HepG2 (cell line): ENCODE data around the gene CCDC57. TPM values are rescaled to one million over a fixed set of nuclear protein-coding genes. Genes with fewer than 3 reads are reported as not detected.
A peak's percentile ranks its signal among the peaks of the same experiment; 100 is the strongest.

Experiments used
- CC2D1A ChIP-seq: sonication (generic); formaldehyde crosslinking; IDR thresholded peaks from 2 replicates; pipeline ENCODE4 v1.8.1; 2023; ENCODE audit warnings: mild to moderate bottlenecking, missing genetic modification reagents
- CENPX ChIP-seq: sonication (generic); formaldehyde crosslinking; IDR thresholded peaks from 2 replicates; pipeline ENCODE4 v1.9.0; 2021; ENCODE audit warnings: mild to moderate bottlenecking, missing genetic modification reagents, moderate library complexity
- ELF1 ChIP-seq: sonication (generic); formaldehyde crosslinking; IDR thresholded peaks from 2 replicates; pipeline ENCODE4 v1.4.0; 2020; ENCODE audit warnings: missing genetic modification reagents
- ETV5 ChIP-seq: IDR thresholded peaks from 2 replicates; pipeline ENCODE4 v1.6.1; 2018; ENCODE audit warnings: missing biosample characterization, missing genetic modification reagents, inconsistent platforms, borderline replicate concordance
- IRX3 ChIP-seq: sonication (generic); formaldehyde crosslinking; IDR thresholded peaks from 2 replicates; pipeline ENCODE4 v1.8.1; 2023; ENCODE audit warnings: mild to moderate bottlenecking, low read depth, missing genetic modification reagents, borderline replicate concordance
- KLF6 ChIP-seq: IDR thresholded peaks from 2 replicates; pipeline ENCODE4 v1.8.0; 2016; ENCODE audit warnings: missing biosample characterization, missing genetic modification reagents
- MED8 ChIP-seq: sonication (generic); formaldehyde crosslinking; IDR thresholded peaks from 2 replicates; pipeline ENCODE4 v1.8.1; 2023; ENCODE audit warnings: mild to moderate bottlenecking, missing genetic modification reagents; ENCODE audit not compliant: insufficient replicate concordance
- MXD4 ChIP-seq: IDR thresholded peaks from 2 replicates; pipeline ENCODE4 v1.6.1; 2016; ENCODE audit warnings: mild to moderate bottlenecking, missing biosample characterization, missing genetic modification reagents
- NFIB ChIP-seq: sonication (generic); formaldehyde crosslinking; IDR thresholded peaks from 2 replicates; pipeline ENCODE4 v1.9.0; 2021; ENCODE audit warnings: missing genetic modification reagents, mild to moderate bottlenecking, borderline replicate concordance
- NFKBIZ ChIP-seq: IDR thresholded peaks from 2 replicates; pipeline ENCODE4 v1.6.1; 2018; ENCODE audit warnings: missing genetic modification reagents, missing compliant biosample characterization
- PHF21A ChIP-seq: sonication (generic); formaldehyde crosslinking; IDR thresholded peaks from 2 replicates; pipeline ENCODE4 v1.5.0; 2020; ENCODE audit warnings: mild to moderate bottlenecking, missing genetic modification reagents
- REXO4 ChIP-seq: sonication (generic); formaldehyde crosslinking; IDR thresholded peaks from 2 replicates; pipeline ENCODE4 v1.8.0; 2022; ENCODE audit warnings: missing genetic modification reagents, mild to moderate bottlenecking, borderline replicate concordance
- RORA ChIP-seq: sonication (generic); formaldehyde crosslinking; IDR thresholded peaks from 2 replicates; pipeline ENCODE4 v1.5.0; 2020; ENCODE audit warnings: mild to moderate bottlenecking, missing genetic modification reagents, moderate library complexity
- SIX4 ChIP-seq: sonication (generic); formaldehyde crosslinking; IDR thresholded peaks from 2 replicates; pipeline ENCODE4 v1.4.0; 2020; ENCODE audit warnings: missing genetic modification reagents
- SMAD9 ChIP-seq: sonication (generic); formaldehyde crosslinking; IDR thresholded peaks from 2 replicates; pipeline ENCODE4 v1.5.1; 2020; ENCODE audit warnings: mild to moderate bottlenecking, missing genetic modification reagents
- SMARCE1 ChIP-seq: fragments of 450-650 bp; IDR thresholded peaks from 2 replicates; pipeline ENCODE4 v1.6.1; 2017; ENCODE audit warnings: borderline replicate concordance
- ZKSCAN1 ChIP-seq: fragments of 150-350 bp; IDR thresholded peaks from 2 replicates; pipeline ENCODE4 v1.6.1; 2014; ENCODE audit warnings: low read length
- ZNF30 ChIP-seq: sonication (generic); formaldehyde crosslinking; IDR thresholded peaks from 2 replicates; pipeline ENCODE4 v1.5.0; 2020; ENCODE audit warnings: mild to moderate bottlenecking, missing genetic modification reagents
- ZNF337 ChIP-seq: sonication (generic); formaldehyde crosslinking; IDR thresholded peaks from 2 replicates; pipeline ENCODE4 v1.5.1; 2020; ENCODE audit warnings: missing genetic modification reagents, low read depth, mild to moderate bottlenecking, borderline replicate concordance
- ZNF430 ChIP-seq: sonication (generic); formaldehyde crosslinking; IDR thresholded peaks from 2 replicates; pipeline ENCODE4 v1.9.0; 2021; ENCODE audit warnings: mild to moderate bottlenecking, missing genetic modification reagents
- polyA plus RNA-seq, 8 experiments: library from polyadenylated mRNA; depleted of rRNA in 3 of 8; stranded (reverse) in 7 of 8; unstranded in 1 of 8; fragments of >200 nt; fragmentation: Illumina TruSeq in 4 of 8; extraction: Trizol in 4 of 8; gene quantifications; 2 replicates each; pipeline versions ENCODE4 v1.2.1 to v1.2.3, GENCODE V29; 2011 to 2016; ENCODE audit warnings: low read depth in 4 of 8, missing spikeins in 1 of 8, mixed read lengths in 1 of 8; ENCODE audit not compliant: insufficient read depth in 1 of 8
- total RNA-seq, 5 experiments: library from RNA; depleted of rRNA; stranded (reverse); fragments of >200 nt; fragmentation: Illumina TruSeq; extraction: Trizol; gene quantifications; 2 replicates each; pipeline ENCODE4 v1.2.3, GENCODE V29; 2016; ENCODE audit warnings: low read depth in 1 of 5
- TF ChIP-seq, protein P1 (sequence below): sonication (generic); formaldehyde crosslinking; IDR thresholded peaks from 2 replicates; pipeline ENCODE4 v1.4.0; 2020; ENCODE audit warnings: missing genetic modification reagents, borderline replicate concordance
- TF ChIP-seq, protein P2 (sequence below): sonication (generic); formaldehyde crosslinking; IDR thresholded peaks from 2 replicates; pipeline ENCODE4 v1.4.0; 2020; ENCODE audit warnings: missing genetic modification reagents; ENCODE audit errors: not compliant biosample characterization
- TF ChIP-seq, protein P3 (sequence below): sonication (generic); formaldehyde crosslinking; conservative IDR thresholded peaks from 2 replicates; pipeline ENCODE4 v1.4.0; 2020; ENCODE audit warnings: mild to moderate bottlenecking, missing genetic modification reagents, moderate library complexity

The CCDC57 gene
- total and polyA plus RNA-seq, 2 of the 13 experiments (the other 11 are each of a cell fraction or from before 2014, with no cell fraction given), result 59.3 to 59.9 TPM

DNA sequence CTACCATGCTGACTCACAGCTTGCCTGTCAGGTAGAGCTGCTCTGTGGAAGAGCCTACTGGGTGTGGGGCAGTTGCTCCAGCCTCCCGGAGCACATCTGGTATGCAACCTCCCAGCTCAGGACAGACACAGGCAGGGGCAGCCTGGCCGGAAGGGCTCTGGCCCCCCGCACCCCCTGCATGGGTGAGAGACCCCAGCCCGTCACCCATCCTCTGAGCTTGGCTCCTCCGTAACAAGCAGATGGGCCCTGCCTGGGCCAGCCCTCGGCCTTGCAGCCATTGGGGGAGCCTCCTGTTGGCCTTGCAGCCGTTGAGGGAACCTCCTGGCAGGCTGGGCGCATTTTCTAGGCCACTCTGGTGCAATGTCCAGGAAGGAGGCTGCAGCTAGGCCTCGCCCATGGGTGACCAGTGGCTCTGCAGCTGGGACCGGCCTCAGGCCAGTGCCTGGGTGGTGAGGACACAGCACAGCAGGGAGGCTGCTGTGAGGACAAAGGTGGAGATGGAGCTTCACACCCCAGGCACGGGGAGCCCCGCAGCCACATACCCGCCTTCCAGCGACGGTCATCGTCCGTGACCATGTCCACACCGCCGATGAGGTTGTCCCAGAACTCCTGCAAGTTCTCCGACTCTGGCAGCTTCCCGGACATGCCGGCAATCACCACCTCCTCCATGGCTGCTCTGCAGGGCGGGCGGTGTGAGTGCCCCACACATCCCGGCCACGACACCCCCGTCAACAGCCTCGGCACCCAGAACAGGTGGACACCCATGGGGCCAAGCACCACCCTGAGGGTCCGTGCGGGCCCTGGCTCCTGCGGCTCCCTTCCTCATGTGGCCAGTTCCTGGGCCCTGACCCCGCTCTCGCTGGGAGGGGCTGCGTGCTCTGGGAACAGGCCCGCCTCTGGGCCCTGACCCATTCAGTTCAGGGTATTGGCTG is 116.6 kb downstream of the CCDC57 start (continued):
- TF ChIP-seq, protein P1, sequence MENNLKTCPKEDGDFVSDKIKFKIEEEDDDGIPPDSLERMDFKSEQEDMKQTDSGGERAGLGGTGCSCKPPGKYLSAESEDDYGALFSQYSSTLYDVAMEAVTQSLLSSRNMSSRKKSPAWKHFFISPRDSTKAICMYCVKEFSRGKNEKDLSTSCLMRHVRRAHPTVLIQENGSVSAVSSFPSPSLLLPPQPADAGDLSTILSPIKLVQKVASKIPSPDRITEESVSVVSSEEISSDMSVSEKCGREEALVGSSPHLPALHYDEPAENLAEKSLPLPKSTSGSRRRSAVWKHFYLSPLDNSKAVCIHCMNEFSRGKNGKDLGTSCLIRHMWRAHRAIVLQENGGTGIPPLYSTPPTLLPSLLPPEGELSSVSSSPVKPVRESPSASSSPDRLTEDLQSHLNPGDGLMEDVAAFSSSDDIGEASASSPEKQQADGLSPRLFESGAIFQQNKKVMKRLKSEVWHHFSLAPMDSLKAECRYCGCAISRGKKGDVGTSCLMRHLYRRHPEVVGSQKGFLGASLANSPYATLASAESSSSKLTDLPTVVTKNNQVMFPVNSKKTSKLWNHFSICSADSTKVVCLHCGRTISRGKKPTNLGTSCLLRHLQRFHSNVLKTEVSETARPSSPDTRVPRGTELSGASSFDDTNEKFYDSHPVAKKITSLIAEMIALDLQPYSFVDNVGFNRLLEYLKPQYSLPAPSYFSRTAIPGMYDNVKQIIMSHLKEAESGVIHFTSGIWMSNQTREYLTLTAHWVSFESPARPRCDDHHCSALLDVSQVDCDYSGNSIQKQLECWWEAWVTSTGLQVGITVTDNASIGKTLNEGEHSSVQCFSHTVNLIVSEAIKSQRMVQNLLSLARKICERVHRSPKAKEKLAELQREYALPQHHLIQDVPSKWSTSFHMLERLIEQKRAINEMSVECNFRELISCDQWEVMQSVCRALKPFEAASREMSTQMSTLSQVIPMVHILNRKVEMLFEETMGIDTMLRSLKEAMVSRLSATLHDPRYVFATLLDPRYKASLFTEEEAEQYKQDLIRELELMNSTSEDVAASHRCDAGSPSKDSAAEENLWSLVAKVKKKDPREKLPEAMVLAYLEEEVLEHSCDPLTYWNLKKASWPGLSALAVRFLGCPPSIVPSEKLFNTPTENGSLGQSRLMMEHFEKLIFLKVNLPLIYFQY (CRISPR knock-in tag), result no peak
- TF ChIP-seq PHF21A (CRISPR knock-in tag) (no peak), RORA (CRISPR knock-in tag) (no peak), CC2D1A (no peak), SMAD9 (CRISPR knock-in tag) (no peak), ZNF430 (CRISPR knock-in tag) (no peak), IRX3 (peak; percentile 39), SIX4 (CRISPR knock-in tag) (no peak), REXO4 (CRISPR knock-in tag) (no peak), ZNF337 (CRISPR knock-in tag) (no peak), NFKBIZ (CRISPR knock-in tag) (no peak), MXD4 (CRISPR knock-in tag) (no peak), SMARCE1 (no peak), ETV5 (CRISPR knock-in tag) (no peak), CENPX (CRISPR knock-in tag) (no peak), MED8 (no peak), NFIB (CRISPR knock-in tag) (no peak), ZKSCAN1 (peak; percentile 75), ELF1 (no peak), ZNF30 (no peak), KLF6 (no peak)
- TF ChIP-seq, protein P2, sequence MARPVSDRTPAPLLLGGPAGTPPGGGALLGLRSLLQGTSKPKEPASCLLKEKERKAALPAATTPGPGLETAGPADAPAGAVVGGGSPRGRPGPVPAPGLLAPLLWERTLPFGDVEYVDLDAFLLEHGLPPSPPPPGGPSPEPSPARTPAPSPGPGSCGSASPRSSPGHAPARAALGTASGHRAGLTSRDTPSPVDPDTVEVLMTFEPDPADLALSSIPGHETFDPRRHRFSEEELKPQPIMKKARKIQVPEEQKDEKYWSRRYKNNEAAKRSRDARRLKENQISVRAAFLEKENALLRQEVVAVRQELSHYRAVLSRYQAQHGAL (CRISPR knock-in tag), result no peak
- TF ChIP-seq, protein P3, sequence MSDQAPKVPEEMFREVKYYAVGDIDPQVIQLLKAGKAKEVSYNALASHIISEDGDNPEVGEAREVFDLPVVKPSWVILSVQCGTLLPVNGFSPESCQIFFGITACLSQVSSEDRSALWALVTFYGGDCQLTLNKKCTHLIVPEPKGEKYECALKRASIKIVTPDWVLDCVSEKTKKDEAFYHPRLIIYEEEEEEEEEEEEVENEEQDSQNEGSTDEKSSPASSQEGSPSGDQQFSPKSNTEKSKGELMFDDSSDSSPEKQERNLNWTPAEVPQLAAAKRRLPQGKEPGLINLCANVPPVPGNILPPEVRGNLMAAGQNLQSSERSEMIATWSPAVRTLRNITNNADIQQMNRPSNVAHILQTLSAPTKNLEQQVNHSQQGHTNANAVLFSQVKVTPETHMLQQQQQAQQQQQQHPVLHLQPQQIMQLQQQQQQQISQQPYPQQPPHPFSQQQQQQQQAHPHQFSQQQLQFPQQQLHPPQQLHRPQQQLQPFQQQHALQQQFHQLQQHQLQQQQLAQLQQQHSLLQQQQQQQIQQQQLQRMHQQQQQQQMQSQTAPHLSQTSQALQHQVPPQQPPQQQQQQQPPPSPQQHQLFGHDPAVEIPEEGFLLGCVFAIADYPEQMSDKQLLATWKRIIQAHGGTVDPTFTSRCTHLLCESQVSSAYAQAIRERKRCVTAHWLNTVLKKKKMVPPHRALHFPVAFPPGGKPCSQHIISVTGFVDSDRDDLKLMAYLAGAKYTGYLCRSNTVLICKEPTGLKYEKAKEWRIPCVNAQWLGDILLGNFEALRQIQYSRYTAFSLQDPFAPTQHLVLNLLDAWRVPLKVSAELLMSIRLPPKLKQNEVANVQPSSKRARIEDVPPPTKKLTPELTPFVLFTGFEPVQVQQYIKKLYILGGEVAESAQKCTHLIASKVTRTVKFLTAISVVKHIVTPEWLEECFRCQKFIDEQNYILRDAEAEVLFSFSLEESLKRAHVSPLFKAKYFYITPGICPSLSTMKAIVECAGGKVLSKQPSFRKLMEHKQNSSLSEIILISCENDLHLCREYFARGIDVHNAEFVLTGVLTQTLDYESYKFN (CRISPR knock-in tag), result no peak
